Stimulated activated CD4-positive, alpha-beta T cell treated with anti-CD3 and anti-CD28 coated beads, Interleukin-1b, Interleukin-23, amount 100 ng/mL, for 24 hours (primary cell): ENCODE results near the gene CENPX.

Experiments used
- DNase-seq, 4 experiments: peaks; one replicate each; pipeline ENCODE4 v3.0.0-alpha.2; 2020; ENCODE audit warnings: low read depth in 4 of 4, low spot score in 1 of 4

Gene CENPX

DNA sequence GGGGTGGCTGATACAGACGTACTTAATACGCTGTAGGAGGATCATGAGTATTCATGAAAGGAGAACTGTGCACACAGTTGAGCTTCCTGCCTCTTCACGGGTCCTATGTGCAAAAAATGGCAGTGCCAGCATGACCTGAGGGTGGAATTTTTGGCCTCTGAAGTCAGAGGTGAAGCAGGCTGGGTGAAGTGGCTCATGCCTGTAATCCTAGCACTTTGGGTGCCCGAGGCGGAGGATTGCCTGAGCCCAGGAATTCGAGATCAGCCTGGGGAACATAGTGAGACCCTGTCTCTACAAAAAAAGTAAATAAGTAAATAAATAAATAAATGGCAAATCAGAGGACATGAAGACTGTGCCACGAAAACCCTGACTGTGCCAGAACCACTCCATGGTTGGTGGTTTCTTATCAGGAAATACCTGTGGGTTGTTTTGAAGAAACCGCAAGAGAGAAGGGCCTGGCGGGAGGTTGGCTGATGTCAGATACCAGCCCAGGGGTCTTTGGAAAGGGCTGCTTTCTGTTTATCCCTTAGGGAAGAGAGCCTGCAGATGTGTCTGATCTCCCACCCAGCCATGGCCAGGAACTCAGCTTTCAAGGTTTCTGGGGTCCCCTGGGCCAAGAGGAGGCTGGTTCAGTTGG lies 41.9 kb downstream of the CENPX start:
- no peak for DNase-seq

DNA sequence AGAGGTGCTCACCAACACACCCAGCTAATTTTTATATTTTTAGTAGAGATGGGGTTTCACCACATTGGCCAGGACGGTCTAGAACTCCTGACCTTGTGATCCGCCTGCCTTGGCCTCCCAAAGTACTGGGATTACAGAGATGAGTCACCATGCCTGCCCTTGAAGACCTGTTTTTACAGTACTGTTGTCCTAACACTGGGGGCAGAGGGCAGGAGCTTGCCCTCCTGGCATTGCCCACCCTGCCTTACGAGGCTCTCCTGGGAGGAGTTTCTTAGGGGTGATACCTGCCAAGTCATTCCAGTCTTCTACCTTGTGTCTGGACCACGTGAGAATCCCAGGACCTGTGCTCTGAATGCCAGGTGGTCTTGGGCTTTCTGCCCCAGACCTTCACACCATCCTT lies 42.6 kb downstream of the CENPX start:
- DNase-seq: no peak

DNA sequence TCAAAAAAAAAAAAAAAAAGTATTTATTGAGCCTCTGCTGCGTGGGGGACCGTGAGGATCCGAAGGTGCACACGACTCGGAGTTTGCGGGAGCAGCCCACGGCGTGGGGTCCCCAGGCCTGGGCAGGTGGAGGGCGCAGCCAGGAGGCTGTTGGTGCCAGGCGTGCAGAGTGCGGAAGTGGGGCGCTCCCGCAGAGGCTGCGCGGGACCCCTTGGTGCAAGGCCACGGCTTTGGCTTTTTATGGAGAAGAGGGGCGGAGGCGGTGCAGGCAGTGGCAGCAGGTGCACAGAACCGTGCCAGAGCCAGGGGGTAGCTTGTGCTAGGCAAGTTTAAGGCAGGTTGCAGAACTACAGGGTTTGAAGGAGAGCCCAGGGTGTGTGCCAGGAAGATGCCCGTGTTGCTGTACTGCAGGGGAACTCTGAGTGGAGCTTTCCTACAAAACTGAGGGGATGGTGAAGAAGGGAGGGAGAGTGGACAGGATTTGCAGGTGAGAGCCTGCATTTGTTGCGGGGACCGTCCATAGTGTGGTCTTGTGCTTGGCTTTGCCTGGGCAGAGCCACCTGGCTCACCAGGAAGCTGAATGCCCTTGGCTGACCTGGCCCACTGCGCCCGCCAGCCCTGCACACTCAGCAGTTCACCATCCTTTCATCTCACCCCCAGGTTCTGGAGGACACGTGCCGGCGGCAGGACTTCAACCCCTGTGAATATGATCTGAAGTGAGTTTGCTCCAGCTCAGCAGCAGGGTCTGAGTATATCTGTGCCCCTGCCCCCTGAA lies 44.0 kb downstream of the CENPX start:
- no peak for DNase-seq

DNA sequence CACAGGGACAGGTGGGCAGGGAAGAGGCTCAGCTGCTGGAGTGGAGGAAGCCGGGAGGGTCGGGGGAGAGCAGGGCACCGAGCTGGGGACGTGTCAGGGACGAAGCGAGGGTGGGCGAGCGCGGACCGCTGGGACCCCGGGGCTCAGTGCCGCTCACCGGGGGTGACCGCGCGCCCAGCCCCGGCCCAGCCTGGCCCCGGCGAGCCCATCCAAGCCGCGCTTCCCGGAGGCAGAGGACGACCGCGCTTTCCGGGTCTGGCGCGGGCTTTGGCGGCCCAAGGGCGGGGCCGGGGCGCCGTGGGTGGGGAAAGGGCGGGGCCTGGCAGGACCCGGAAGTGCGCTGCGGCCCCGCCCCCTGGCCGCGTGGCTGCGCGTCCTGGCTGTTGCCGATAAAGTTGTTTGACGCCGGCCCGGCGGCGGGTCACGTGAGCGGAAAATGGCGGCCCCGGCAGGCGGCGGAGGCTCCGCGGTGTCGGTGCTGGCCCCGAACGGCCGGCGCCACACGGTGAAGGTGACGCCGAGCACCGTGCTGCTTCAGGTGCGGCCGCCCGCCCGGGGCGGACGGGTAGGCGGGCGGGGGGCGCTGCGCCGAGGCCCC lies 45.4 kb downstream of the CENPX start, which contains the start of gene ASPSCR1:
Gene ASPSCR1 (plus strand): TSS at position 419 of the 598 bp plus-strand sequence. CDS start 18 bp downstream, at position 437.
- DNase-seq: peak; percentile 86 to 90 (median 86)

DNA sequence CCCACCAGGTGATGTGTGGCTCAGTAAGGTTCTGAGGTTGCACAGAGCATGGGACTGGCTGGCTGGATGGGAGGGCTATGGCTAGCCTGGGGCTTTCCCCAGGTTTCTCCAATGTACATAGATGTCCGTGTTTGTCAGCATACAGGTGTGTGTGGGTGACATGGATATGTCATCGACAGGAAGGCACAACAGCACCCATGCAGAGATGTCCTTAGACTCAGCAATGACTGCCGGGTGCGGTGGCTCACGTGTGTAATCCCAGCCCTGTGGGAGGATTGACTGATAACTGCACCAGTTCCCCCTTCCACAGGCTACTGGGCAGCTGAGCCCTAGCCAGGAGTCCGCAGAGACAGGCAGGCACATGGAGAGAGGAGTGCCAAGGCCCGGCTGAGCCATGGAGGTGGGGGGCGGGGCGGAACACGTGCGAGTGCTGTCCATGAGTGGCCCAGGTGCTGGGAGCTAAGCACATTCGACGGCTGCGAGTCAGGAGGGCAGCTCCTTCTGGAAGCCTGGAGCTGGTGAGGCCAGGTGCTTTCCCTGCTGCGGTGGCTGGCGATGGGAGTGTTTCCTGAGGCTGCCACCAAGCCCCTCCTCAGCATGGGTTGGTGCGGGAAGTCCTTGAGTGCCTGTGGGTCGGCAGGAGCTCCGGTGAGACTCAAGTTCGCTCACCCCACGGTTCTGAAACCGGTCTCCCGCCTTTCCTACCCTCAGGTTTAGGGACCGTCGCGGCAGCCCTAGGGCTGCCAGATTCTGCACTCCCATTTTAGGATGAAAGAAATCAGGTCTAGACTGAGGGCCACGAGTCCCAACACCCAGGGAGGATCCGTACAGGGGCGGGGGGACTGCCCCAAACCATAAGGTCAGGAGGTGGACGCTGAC lies 46.1 kb downstream of the CENPX start:
- DNase-seq: peak in 3 of 4 experiments; percentile 13 to 46 (median 20)

DNA sequence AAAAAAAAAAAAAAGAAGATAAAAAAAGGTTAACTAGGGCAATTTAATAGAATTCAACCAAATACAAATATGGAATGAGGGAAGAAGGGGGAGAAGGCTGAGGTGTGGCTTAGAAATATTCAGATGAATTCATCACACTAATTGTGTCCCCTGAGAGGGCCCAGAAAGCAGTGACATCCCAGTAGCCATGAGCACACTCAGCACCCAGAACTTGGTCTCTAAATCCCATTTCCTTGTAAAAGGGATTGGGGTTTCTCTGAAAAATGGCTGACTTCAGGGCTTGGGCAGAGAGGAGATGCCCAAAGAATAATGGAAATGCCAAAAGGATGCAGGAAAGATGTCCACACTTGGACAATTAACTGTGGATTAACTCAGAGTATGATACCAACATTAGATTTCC lies 49.2 kb downstream of the CENPX start:
- DNase-seq: no peak

DNA sequence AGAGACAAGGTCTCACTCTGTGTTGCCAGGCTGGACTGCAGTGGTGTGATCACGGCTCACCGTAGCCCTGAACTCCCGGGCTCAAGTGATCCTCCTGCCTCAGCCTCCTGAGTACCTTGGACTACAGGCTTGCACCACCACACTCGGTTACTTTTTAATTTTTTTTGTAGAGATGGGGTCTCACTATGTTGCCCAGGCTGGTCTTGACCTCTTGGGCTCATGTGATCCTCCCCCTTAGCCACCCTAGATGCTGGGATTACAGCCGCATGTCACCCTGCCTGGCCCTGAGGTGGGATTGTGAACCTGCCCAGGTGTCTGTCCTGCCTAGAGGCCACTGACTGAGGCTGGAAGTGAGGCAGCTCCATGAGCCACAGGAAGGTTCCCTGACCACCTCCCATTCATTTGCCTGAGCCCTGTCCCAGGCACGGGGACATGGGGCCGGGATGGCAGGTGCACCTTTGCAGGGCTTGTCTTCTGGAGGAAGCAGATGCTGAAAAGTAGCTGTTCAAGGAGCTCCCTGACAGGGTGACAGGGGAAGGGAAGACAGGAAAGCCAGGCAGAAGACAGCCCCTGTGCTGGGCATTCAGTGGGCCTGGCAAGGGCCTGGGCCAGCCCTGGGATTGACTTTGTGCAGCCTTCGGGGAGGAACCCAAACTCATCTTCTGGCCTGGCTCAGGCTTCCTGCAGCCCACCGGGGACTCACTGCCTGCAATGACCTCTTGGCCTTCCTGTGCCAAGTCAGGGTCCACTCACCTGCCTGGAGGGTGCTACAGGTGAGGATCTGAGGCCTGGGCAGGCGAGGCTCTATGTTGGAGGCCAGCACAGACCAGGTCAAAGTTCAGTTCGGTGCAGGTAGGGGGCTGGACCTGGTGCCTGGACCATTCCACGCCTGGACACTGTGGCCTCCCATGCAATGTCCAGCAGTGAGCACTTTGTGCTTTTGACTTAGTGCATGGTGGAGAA lies 53.5 kb downstream of the CENPX start:
- DNase-seq: no peak
